GM23338 (cell line): ENCODE data around the gene SNAPC2. TPM values are rescaled to one million over a fixed set of nuclear protein-coding genes. Genes with fewer than 3 reads are reported as not detected.

ENCODE experiments used
- ATAC-seq: fragments of 200-7000 bp; cut with Tn5 transposase; 3 replicates; pipeline ENCODE4 v1.9.1; 2020
- DNase-seq: peaks from one replicate; pipeline ENCODE4 v3.0.0-alpha.2; 2015; ENCODE audit warnings: low spot score
- H2AFZ ChIP-seq: fragments of 200-600 bp; sonication (generic); 2 replicates; pipeline ENCODE4 v1.8.0; 2016; ENCODE audit warnings: antibody characterized with exemption, mild to moderate bottlenecking, moderate library complexity
- H3F3A ChIP-seq: fragments of 200-600 bp; sonication (generic); replicated peaks from 2 replicates; pipeline ENCODE4 v1.8.0; 2017; ENCODE audit warnings: antibody characterized with exemption, mixed run types, low read depth
- H3K27ac ChIP-seq: fragments of 200-600 bp; sonication (generic); 2 replicates; pipeline ENCODE4 v1.6.1; 2016; ENCODE audit warnings: low read depth
- H3K27me3 ChIP-seq: fragments of 200-600 bp; sonication (generic); 2 replicates; pipeline ENCODE4 v1.8.0; 2016; ENCODE audit warnings: mild to moderate bottlenecking, mixed run types, moderate library complexity; ENCODE audit not compliant: insufficient read depth
- H3K36me3 ChIP-seq: fragments of 200-600 bp; sonication (generic); 2 replicates; pipeline ENCODE4 v1.8.0; 2016; ENCODE audit warnings: mild to moderate bottlenecking; ENCODE audit not compliant: insufficient read depth
- H3K4me1 ChIP-seq: fragments of 200-600 bp; sonication (generic); 2 replicates; pipeline ENCODE4 v1.8.0; 2016; ENCODE audit warnings: mild to moderate bottlenecking, moderate library complexity; ENCODE audit not compliant: insufficient read depth
- H3K4me2 ChIP-seq: fragments of 200-600 bp; sonication (generic); 2 replicates; pipeline ENCODE4 v1.7.1; 2017; ENCODE audit warnings: mixed run types
- H3K4me3 ChIP-seq: fragments of 200-600 bp; sonication (generic); 2 replicates; pipeline ENCODE4 v1.6.1; 2016; ENCODE audit warnings: mixed run types
- H3K79me2 ChIP-seq: fragments of 200-600 bp; sonication (generic); replicated peaks from 2 replicates; pipeline ENCODE4 v1.8.0; 2017; ENCODE audit warnings: mild to moderate bottlenecking; ENCODE audit not compliant: insufficient read depth
- H3K9me2 ChIP-seq: fragments of 200-600 bp; sonication (generic); 2 replicates; pipeline ENCODE4 v1.8.0; 2017; ENCODE audit not compliant: insufficient read depth
- H4K20me1 ChIP-seq: fragments of 200-600 bp; sonication (generic); replicated peaks from 2 replicates; pipeline ENCODE4 v1.8.0; 2017; ENCODE audit warnings: mild to moderate bottlenecking; ENCODE audit not compliant: insufficient read depth
- H3K27ac Mint-ChIP-seq: 2 replicates; pipeline ENCODE4 v1.8.0; 2020; ENCODE audit warnings: inconsistent platforms, mild to moderate bottlenecking, moderate library complexity, mixed read lengths
- H3K27me3 Mint-ChIP-seq: 3 replicates; pipeline ENCODE4 v1.8.0; 2022; ENCODE audit warnings: low read depth, mild to moderate bottlenecking, moderate library complexity, mixed read lengths, inconsistent platforms; ENCODE audit not compliant: insufficient read depth, poor library complexity
- H3K36me3 Mint-ChIP-seq: 3 replicates; pipeline ENCODE4 v1.8.0; 2021; ENCODE audit warnings: low read depth, mild to moderate bottlenecking, inconsistent platforms, moderate library complexity, mixed read lengths
- H3K4me1 Mint-ChIP-seq: 3 replicates; pipeline ENCODE4 v1.8.0; 2020; ENCODE audit warnings: mild to moderate bottlenecking, inconsistent platforms, mixed read lengths
- H3K4me3 Mint-ChIP-seq: 3 replicates; pipeline ENCODE4 v1.8.0; 2021; ENCODE audit warnings: moderate library complexity, mild to moderate bottlenecking, inconsistent platforms, mixed read lengths
- H3K9me3 Mint-ChIP-seq: 3 replicates; pipeline ENCODE4 v1.8.0; 2020; ENCODE audit warnings: moderate library complexity, mild to moderate bottlenecking, inconsistent platforms, mixed read lengths
- CREB1 ChIP-seq: fragments of 250-450 bp; sonication (Bioruptor Pico); IDR thresholded peaks from 2 replicates; pipeline ENCODE4 v1.5.0; 2020; ENCODE audit warnings: low read depth, mild to moderate bottlenecking, moderate library complexity
- JUNB ChIP-seq: IDR thresholded peaks from one replicate; pipeline ENCODE4 v1.6.1; 2016; ENCODE audit warnings: antibody characterized with exemption; ENCODE audit not compliant: unreplicated experiment
- NANOG ChIP-seq: IDR thresholded peaks from 2 replicates; pipeline ENCODE4 v1.6.1; 2016; ENCODE audit warnings: antibody characterized with exemption, borderline replicate concordance
- POLR2AphosphoS5 ChIP-seq: IDR thresholded peaks from 2 replicates; pipeline ENCODE4 v1.6.1; 2016; ENCODE audit warnings: antibody characterized with exemption, low read depth
- ZNF114 ChIP-seq: fragments of 250-450 bp; sonication (Bioruptor Pico); IDR thresholded peaks from 2 replicates; pipeline ENCODE4 v1.5.0; 2020; ENCODE audit warnings: mild to moderate bottlenecking, moderate library complexity
- ZNF331 ChIP-seq: fragments of 250-450 bp; sonication (Bioruptor Pico); IDR thresholded peaks from 2 replicates; pipeline ENCODE4 v1.5.0; 2020; ENCODE audit warnings: low read depth, mild to moderate bottlenecking, moderate library complexity
- polyA plus RNA-seq: library from polyadenylated mRNA; unstranded; fragments of >200 nt; fragmentation: Nextera tagmentation; extraction: Ambion mirVana; gene quantifications from 2 replicates; pipeline ENCODE4 v1.2.1, GENCODE V29; 2016
- total RNA-seq: library from RNA; depleted of rRNA; stranded (reverse); fragments of >200 nt; shearing (Covaris generic); gene quantifications from 2 replicates; pipeline ENCODE4 v1.2.3, GENCODE V29; 2014
- TF ChIP-seq, protein P1 (sequence below): IDR thresholded peaks from 2 replicates; pipeline ENCODE4 v1.6.1; 2016; ENCODE audit warnings: antibody characterized with exemption
- TF ChIP-seq, protein P2 (sequence below): fragments of 250-450 bp; sonication (Bioruptor Pico); IDR thresholded peaks from 2 replicates; pipeline ENCODE4 v1.5.0; 2020; ENCODE audit warnings: mild to moderate bottlenecking, moderate library complexity
- TF ChIP-seq, protein P3 (sequence below): IDR thresholded peaks from one replicate; pipeline ENCODE4 v1.6.1; 2018; ENCODE audit warnings: antibody characterized with exemption; ENCODE audit not compliant: unreplicated experiment

SNAPC2 gene
- total and polyA plus RNA-seq, 2 experiments from 2014 or later = 17.1 to 25.1 TPM

DNA sequence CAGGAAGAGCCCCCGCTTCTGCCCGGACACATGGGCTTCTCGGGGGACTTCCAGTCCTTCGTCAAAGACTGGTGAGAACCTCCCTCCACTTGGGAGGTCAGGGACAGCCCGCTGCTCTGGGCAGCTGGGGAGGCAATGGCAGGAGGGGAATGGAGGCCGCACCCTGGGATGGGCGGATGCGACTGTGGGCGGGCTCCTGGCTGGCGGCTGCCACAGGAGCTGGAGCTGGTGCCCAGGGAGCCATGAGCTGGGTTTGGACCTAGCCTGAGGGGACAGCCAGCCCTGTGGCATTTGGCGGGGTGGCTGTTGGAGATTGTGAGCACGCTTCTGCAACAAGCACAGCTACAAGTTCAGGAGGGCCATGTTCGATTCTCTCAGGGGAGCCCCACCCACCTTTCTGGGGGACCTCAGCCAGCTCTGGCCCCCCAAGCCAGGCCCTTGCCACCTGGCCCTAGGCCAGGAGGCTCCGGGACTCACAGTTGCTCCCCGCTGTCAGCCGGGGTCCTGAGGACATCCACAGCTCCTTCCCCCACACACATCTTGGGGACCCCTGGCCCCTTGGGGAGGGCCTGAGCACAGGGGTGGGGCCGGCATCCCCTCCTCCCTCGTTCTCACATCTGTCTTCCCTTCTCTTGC lies 8.5 kb upstream of the SNAPC2 start (continued):
- TF ChIP-seq, protein P1, sequence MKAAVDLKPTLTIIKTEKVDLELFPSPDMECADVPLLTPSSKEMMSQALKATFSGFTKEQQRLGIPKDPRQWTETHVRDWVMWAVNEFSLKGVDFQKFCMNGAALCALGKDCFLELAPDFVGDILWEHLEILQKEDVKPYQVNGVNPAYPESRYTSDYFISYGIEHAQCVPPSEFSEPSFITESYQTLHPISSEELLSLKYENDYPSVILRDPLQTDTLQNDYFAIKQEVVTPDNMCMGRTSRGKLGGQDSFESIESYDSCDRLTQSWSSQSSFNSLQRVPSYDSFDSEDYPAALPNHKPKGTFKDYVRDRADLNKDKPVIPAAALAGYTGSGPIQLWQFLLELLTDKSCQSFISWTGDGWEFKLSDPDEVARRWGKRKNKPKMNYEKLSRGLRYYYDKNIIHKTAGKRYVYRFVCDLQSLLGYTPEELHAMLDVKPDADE = no peak

DNA sequence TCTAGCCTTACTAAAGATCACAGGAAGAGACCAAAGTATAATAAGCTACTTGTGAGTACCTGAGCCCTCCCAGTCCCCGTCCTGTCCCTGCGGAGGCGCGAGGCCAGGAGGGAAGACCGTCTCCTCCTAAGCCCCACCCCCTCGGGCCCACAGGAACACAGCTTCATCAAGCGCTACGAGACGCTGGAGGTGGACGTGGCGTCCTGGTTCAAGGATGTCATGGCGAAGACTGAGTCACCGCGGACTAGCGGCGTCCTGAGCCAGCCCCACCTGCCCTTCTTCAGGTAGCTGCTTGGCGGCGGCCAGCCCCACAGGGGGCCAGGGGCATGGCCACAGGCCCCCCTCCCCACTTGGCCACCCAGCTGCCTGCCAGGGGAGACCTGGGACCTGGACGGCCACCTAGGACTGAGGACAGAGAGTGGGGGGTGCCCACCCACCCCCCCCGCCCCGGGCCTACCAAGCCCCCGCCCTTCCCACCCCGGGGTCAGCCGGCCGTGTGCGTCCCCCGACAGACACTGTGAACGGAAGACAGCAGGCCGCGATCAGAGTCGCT lies 7.9 kb upstream of the SNAPC2 start:
- H3K27me3 ChIP-seq = peaks cover 36% of the 10 kb centered on the region
- no peak overlapping the region for H2AFZ ChIP-seq
- peaks cover 2% of the 10 kb centered on the region; the same call in 1 of the 3 replicates for H3K9me3 Mint-ChIP-seq
- no peak overlapping the region for H3K4me2 ChIP-seq
- no peak for DNase-seq
- TF ChIP-seq, protein P2, sequence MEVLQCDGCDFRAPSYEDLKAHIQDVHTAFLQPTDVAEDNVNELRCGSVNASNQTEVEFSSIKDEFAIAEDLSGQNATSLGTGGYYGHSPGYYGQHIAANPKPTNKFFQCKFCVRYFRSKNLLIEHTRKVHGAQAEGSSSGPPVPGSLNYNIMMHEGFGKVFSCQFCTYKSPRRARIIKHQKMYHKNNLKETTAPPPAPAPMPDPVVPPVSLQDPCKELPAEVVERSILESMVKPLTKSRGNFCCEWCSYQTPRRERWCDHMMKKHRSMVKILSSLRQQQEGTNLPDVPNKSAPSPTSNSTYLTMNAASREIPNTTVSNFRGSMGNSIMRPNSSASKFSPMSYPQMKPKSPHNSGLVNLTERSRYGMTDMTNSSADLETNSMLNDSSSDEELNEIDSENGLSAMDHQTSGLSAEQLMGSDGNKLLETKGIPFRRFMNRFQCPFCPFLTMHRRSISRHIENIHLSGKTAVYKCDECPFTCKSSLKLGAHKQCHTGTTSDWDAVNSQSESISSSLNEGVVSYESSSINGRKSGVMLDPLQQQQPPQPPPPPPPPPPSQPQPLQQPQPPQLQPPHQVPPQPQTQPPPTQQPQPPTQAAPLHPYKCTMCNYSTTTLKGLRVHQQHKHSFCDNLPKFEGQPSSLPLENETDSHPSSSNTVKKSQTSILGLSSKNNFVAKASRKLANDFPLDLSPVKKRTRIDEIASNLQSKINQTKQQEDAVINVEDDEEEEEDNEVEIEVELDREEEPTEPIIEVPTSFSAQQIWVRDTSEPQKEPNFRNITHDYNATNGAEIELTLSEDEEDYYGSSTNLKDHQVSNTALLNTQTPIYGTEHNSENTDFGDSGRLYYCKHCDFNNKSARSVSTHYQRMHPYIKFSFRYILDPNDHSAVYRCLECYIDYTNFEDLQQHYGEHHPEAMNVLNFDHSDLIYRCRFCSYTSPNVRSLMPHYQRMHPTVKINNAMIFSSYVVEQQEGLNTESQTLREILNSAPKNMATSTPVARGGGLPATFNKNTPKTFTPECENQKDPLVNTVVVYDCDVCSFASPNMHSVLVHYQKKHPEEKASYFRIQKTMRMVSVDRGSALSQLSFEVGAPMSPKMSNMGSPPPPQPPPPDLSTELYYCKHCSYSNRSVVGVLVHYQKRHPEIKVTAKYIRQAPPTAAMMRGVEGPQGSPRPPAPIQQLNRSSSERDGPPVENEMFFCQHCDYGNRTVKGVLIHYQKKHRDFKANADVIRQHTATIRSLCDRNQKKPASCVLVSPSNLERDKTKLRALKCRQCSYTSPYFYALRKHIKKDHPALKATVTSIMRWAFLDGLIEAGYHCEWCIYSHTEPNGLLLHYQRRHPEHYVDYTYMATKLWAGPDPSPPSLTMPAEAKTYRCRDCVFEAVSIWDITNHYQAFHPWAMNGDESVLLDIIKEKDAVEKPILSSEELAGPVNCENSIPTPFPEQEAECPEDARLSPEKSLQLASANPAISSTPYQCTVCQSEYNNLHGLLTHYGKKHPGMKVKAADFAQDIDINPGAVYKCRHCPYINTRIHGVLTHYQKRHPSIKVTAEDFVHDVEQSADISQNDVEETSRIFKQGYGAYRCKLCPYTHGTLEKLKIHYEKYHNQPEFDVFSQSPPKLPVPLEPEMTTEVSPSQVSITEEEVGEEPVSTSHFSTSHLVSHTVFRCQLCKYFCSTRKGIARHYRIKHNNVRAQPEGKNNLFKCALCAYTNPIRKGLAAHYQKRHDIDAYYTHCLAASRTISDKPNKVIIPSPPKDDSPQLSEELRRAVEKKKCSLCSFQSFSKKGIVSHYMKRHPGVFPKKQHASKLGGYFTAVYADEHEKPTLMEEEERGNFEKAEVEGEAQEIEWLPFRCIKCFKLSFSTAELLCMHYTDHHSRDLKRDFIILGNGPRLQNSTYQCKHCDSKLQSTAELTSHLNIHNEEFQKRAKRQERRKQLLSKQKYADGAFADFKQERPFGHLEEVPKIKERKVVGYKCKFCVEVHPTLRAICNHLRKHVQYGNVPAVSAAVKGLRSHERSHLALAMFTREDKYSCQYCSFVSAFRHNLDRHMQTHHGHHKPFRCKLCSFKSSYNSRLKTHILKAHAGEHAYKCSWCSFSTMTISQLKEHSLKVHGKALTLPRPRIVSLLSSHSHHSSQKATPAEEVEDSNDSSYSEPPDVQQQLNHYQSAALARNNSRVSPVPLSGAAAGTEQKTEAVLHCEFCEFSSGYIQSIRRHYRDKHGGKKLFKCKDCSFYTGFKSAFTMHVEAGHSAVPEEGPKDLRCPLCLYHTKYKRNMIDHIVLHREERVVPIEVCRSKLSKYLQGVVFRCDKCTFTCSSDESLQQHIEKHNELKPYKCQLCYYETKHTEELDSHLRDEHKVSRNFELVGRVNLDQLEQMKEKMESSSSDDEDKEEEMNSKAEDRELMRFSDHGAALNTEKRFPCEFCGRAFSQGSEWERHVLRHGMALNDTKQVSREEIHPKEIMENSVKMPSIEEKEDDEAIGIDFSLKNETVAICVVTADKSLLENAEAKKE (CRISPR knock-in tag) = no peak
- TF ChIP-seq NANOG (no peak), ZNF114 (CRISPR knock-in tag) (no peak), CREB1 (no peak), POLR2AphosphoS5 (no peak), ZNF331 (CRISPR knock-in tag) (no peak), JUNB (no peak)
- TF ChIP-seq, protein P1 = no peak
- TF ChIP-seq, protein P3, sequence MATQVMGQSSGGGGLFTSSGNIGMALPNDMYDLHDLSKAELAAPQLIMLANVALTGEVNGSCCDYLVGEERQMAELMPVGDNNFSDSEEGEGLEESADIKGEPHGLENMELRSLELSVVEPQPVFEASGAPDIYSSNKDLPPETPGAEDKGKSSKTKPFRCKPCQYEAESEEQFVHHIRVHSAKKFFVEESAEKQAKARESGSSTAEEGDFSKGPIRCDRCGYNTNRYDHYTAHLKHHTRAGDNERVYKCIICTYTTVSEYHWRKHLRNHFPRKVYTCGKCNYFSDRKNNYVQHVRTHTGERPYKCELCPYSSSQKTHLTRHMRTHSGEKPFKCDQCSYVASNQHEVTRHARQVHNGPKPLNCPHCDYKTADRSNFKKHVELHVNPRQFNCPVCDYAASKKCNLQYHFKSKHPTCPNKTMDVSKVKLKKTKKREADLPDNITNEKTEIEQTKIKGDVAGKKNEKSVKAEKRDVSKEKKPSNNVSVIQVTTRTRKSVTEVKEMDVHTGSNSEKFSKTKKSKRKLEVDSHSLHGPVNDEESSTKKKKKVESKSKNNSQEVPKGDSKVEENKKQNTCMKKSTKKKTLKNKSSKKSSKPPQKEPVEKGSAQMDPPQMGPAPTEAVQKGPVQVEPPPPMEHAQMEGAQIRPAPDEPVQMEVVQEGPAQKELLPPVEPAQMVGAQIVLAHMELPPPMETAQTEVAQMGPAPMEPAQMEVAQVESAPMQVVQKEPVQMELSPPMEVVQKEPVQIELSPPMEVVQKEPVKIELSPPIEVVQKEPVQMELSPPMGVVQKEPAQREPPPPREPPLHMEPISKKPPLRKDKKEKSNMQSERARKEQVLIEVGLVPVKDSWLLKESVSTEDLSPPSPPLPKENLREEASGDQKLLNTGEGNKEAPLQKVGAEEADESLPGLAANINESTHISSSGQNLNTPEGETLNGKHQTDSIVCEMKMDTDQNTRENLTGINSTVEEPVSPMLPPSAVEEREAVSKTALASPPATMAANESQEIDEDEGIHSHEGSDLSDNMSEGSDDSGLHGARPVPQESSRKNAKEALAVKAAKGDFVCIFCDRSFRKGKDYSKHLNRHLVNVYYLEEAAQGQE = no peak
- no peak overlapping the region for H3K27ac ChIP-seq
- H3K4me3 ChIP-seq = no peak overlapping the region
- H4K20me1 ChIP-seq = peaks cover 5% of the 10 kb centered on the region
- peaks cover 6% of the 10 kb centered on the region; the same call in 2 of the 3 replicates for H3K4me1 Mint-ChIP-seq
- H3K27me3 Mint-ChIP-seq = peaks cover 36% of the 10 kb centered on the region
- H3K4me1 ChIP-seq = no peaks in the 10 kb centered on the region
- no peak overlapping the region for H3K27ac Mint-ChIP-seq
- no peaks in the 10 kb centered on the region for H3K36me3 ChIP-seq
- 0 out of 2 replicates have a peak, but pooled peaks cover 4% of the 10 kb centered on the region for H3F3A ChIP-seq
- peaks cover 17% of the 10 kb centered on the region for H3K36me3 Mint-ChIP-seq
- H3K9me2 ChIP-seq = no peaks in the 10 kb centered on the region
- H3K4me3 Mint-ChIP-seq = no peak overlapping the region
- peaks cover 4% of the 10 kb centered on the region; the same call in 1 of the 2 replicates for H3K79me2 ChIP-seq
- ATAC-seq = no peak
